Stimulated activated CD4-positive, alpha-beta T cell treated with anti-CD3 and anti-CD28 coated beads, Interleukin-2, amount 100 ng/mL, for 48 hours (primary cell): Measurements from ENCODE around the gene ATG7.

Experiments
- DNase-seq, 2 donors: peaks; one replicate each; pipeline ENCODE4 v3.0.0-alpha.2; 2020

The ATG7 gene

GRCh38 chr3:11602886-11603527 is 330.8 kb downstream of the ATG7 start:
- DNase-seq, result no peak

- DNase-seq, result no peak
Observed at GRCh38 chr3:11603628-11604027, 331.4 kb downstream of the ATG7 start.

GRCh38 chr3:11604139-11604892 is 332.1 kb downstream of the ATG7 start:
- no peak for DNase-seq

GRCh38 chr3:11605398-11605797 is 333.2 kb downstream of the ATG7 start:
- DNase-seq, result no peak

GRCh38 chr3:11606090-11606784 is 334.0 kb downstream of the ATG7 start:
- no peak for DNase-seq

- no peak for DNase-seq
Observed at GRCh38 chr3:11606865-11607440, 334.8 kb downstream of the ATG7 start.
